Sigmoid colon (tissue), 7 donors: Measurements from ENCODE around the gene LIMK1. TPM values are rescaled to one million over a fixed set of nuclear protein-coding genes. Genes with fewer than 3 reads are reported as not detected.
"Not testable (repeated sequence)": the region's sequence is repeated elsewhere in the genome, so short reads cannot be mapped to it uniquely, and the experiment has no call there.

Experiments used
- DNase-seq: peaks from one replicate; pipeline ENCODE4 v3.0.0-alpha.2; 2019
- H3K27ac ChIP-seq, 4 donors: fragments of 200-600 bp; sonication (generic); one replicate each; pipeline ENCODE4 v1.5.1; 2016 to 2019; ENCODE audit warnings: mild to moderate bottlenecking in 1 of 4
- H3K27me3 ChIP-seq, 3 donors: fragments of 200-600 bp; sonication (generic); one replicate each; pipeline ENCODE4 v1.5.1; 2019; ENCODE audit warnings: mild to moderate bottlenecking in 1 of 3
- H3K36me3 ChIP-seq, 4 donors: fragments of 200-600 bp; sonication (generic); one replicate each; pipeline ENCODE4 v1.5.1; 2016 to 2019
- H3K4me1 ChIP-seq, 4 donors: fragments of 200-600 bp; sonication (generic); one replicate each; pipeline ENCODE4 v1.5.1; 2017 to 2019
- H3K4me3 ChIP-seq, 4 donors: fragments of 200-600 bp; sonication (generic); one replicate each; pipeline ENCODE4 v1.5.1; 2017 to 2019; ENCODE audit warnings: mild to moderate bottlenecking in 2 of 4, moderate library complexity in 1 of 4
- H3K9me3 ChIP-seq, 4 donors: fragments of 200-600 bp in 3 of 4; sonication (generic) in 3 of 4; one replicate each; pipeline versions ENCODE4 v1.5.1 to v1.6.1; 2013 to 2019
- EP300 ChIP-seq, 4 donors: sonication (generic); formaldehyde crosslinking; IDR thresholded peaks; one replicate each; pipeline ENCODE4 v1.6.1; 2017; ENCODE audit warnings: antibody characterized with exemption in 4 of 4
- POLR2A ChIP-seq, 2 donors: fragments of 450-650 bp; IDR thresholded peaks; one replicate each; pipeline ENCODE4 v1.6.1; 2016; ENCODE audit warnings: antibody characterized with exemption in 2 of 2, mild to moderate bottlenecking in 2 of 2, moderate library complexity in 2 of 2
- POLR2AphosphoS5 ChIP-seq, 4 donors: sonication (generic); formaldehyde crosslinking; IDR thresholded peaks; one replicate each; pipeline ENCODE4 v1.6.1; 2017; ENCODE audit warnings: antibody characterized with exemption in 4 of 4
- WGBS, 2 donors: extraction: QIAGEN DNeasy Blood & Tissue Kit; methylation state at CpG; one replicate each; pipeline ENCODE4 v1.1.7; 2013; 5-methylcytosine and 5-hydroxymethylcytosine counted together
- intact Hi-C: fragments of 100-400 bp; cut with DNase I; formaldehyde crosslinking; loops from one replicate; pipeline ENCODE4 v1.15.1; 2023
- polyA plus RNA-seq, 3 donors: library from polyadenylated mRNA; stranded (reverse); fragments of 200-250 nt; gene quantifications; one replicate each; pipeline ENCODE4 v1.2.3, GENCODE V29; 2013
- total RNA-seq, 4 donors: library from RNA; depleted of rRNA; stranded (reverse); fragments of >200 nt; gene quantifications; one replicate each; pipeline ENCODE4 v1.1.0, GENCODE V29; 2016
- TF ChIP-seq, protein P1 (sequence below), 4 experiments: fragments of 450-650 bp in 3 of 4; fragments of 200-600 bp in 1 of 4; IDR thresholded peaks; one replicate each; pipeline ENCODE4 v1.5.1; 2016 to 2019; ENCODE audit warnings: antibody characterized with exemption in 4 of 4, mild to moderate bottlenecking in 3 of 4, moderate library complexity in 2 of 4
- donor health status: healthy with polysubstance abuse.
- donor health status: Bipolar disorder and iron deficiency.
- donor health status: healthy.

LIMK1 gene
- total and polyA plus RNA-seq, 7 donors, result 4.6 to 16.3 (median 9.6) TPM

DNA sequence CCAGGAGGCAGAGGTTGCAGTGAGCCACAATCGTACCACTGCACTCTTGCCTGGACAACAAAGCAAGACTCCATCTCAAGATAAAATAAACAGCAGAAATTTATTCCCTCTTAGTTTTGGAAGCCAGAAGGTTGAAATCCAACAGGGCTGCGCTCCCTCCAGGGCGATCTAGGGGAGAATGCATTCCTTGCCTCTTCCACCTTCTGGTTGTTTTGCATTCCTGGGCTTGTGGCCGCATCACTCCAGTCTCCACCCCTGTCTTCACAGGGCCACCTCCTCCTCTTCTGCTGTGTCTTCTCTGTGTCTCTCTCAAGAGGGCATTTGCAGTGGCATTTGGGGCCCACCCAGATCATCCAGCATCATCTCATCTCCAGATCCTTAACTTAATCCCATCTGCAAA lies 36.2 kb downstream of the LIMK1 start:
- Histone ChIP-seq H3K4me1 (no peaks in the 10 kb centered on the region), H3K36me3 (peaks cover 0 to 36% (median 10%) of the 10 kb centered on the region in 4 donors), H3K4me3 (no peak overlapping the region), H3K9me3 (no peaks in the 10 kb centered on the region), H3K27ac (no peak overlapping the region), H3K27me3 (no peaks in the 10 kb centered on the region)
- no peak for DNase-seq
- intact Hi-C loops, result no loop called here
- TF ChIP-seq POLR2A (IDR thresholded peaks at IDR 0.05) (no peak), EP300 (IDR thresholded peaks at IDR 0.05) (no peak), POLR2AphosphoS5 (IDR thresholded peaks at IDR 0.05) (no peak)
- TF ChIP-seq, protein P1, sequence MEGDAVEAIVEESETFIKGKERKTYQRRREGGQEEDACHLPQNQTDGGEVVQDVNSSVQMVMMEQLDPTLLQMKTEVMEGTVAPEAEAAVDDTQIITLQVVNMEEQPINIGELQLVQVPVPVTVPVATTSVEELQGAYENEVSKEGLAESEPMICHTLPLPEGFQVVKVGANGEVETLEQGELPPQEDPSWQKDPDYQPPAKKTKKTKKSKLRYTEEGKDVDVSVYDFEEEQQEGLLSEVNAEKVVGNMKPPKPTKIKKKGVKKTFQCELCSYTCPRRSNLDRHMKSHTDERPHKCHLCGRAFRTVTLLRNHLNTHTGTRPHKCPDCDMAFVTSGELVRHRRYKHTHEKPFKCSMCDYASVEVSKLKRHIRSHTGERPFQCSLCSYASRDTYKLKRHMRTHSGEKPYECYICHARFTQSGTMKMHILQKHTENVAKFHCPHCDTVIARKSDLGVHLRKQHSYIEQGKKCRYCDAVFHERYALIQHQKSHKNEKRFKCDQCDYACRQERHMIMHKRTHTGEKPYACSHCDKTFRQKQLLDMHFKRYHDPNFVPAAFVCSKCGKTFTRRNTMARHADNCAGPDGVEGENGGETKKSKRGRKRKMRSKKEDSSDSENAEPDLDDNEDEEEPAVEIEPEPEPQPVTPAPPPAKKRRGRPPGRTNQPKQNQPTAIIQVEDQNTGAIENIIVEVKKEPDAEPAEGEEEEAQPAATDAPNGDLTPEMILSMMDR (IDR thresholded peaks at IDR 0.05), result no peak
- whole genome bisulfite sequencing, 2 donors, result 99% methylated on average over 4 of the region's 4 CpGs

DNA sequence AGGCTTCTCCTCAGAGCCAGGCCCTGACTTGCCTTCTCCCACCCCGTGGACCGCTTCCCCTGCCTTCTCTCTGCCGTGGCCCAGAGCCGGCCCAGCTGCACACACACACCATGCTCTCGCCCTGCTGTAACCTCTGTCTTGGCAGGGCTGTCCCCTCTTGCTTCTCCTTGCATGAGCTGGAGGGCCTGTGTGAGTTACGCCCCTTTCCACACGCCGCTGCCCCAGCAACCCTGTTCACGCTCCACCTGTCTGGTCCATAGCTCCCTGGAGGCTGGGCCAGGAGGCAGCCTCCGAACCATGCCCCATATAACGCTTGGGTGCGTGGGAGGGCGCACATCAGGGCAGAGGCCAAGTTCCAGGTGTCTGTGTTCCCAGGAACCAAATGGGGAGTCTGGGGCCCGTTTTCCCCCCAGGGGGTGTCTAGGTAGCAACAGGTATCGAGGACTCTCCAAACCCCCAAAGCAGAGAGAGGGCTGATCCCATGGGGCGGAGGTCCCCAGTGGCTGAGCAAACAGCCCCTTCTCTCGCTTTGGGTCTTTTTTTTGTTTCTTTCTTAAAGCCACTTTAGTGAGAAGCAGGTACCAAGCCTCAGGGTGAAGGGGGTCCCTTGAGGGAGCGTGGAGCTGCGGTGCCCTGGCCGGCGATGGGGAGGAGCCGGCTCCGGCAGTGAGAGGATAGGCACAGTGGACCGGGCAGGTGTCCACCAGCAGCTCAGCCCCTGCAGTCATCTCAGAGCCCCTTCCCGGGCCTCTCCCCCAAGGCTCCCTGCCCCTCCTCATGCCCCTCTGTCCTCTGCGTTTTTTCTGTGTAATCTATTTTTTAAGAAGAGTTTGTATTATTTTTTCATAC lies 38.0 kb downstream of the LIMK1 start:
- Histone ChIP-seq H3K27me3 (no peaks in the 10 kb centered on the region), H3K4me3 (no peak overlapping the region), H3K4me1 (no peaks in the 10 kb centered on the region), H3K36me3 (peaks cover 0 to 32% (median 10%) of the 10 kb centered on the region in 4 donors), H3K27ac (no peak overlapping the region), H3K9me3 (no peaks in the 10 kb centered on the region)
- TF ChIP-seq EP300 (IDR thresholded peaks at IDR 0.05), result no peak
- intact Hi-C loops, result no loop called here
- 80 to 94% methylated on average over 26 of the region's 26 CpGs for WGBS, 2 donors
- no peak for DNase-seq

DNA sequence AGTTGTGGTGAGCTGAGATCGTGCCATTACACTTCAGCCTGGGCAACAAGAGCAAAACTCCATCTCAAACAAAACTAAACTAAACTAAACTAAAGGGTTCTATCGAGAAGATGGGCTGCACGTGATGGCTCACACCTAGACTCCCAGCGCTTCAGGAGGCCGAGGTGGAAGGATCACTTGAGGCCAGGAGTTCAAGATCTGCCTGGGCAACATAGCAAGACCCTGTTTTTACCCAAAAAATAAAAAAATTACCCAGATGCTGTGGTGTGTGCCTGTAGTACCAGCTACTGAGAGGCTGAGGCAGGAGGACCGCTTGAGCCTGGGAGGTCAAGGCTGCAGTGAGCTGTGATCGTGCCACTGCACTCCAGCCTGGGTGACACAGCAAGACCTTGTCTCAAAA lies 40.3 kb downstream of the LIMK1 start:
- H3K27me3 ChIP-seq, H3K4me3 ChIP-seq, H3K4me1 ChIP-seq, H3K9me3 ChIP-seq, intact Hi-C loops, DNase-seq, H3K27ac ChIP-seq: not testable (repeated sequence)
- peaks cover 0 to 23% (median 8%) of the 10 kb centered on the region in 4 donors for H3K36me3 ChIP-seq
- 89 to 96% methylated on average over 7 of the region's 7 CpGs for WGBS, 2 donors

DNA sequence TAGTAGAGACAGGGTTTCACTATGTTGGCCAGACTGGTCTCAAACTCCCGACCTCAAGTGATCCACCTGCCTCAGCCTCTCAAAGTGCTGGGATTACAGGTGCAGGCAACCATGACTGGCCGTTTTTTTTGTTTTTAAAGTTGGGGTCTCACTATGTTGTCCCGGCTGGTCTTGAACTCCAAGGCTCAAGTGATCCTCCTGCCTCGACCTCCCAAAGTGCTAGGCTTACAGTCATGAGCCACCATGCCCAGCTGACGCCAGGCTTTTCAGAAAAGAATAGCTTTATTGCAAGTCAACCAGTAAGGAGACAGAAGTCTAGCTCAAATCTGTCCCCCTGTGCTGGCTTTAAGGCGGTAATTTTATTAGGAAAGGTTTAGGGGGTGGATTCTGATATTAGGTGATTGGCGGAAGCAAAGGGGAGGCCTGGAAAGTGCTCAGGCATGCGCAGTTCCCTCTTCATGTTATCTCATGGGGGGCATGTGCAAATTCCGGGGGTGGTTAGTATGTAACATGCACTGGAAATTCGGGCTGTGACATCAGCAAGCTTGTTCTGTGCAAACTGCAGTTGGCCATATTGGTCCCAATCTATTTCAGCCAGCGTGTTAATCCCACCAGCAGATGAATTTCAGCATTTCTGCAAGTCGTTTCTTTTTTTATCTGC lies 42.7 kb downstream of the LIMK1 start:
- 82 to 84% methylated on average over 12 of the region's 12 CpGs for WGBS, 2 donors
- no peaks in the 10 kb centered on the region for H3K4me1 ChIP-seq
- peaks cover 0 to 2% (median under 1%) of the 10 kb centered on the region in 4 donors for H3K36me3 ChIP-seq
- no peaks in the 10 kb centered on the region for H3K27me3 ChIP-seq
- TF ChIP-seq POLR2AphosphoS5 (IDR thresholded peaks at IDR 0.05) (no peak), EP300 (IDR thresholded peaks at IDR 0.05) (no peak), POLR2A (IDR thresholded peaks at IDR 0.05) (no peak)
- TF ChIP-seq, protein P1 (IDR thresholded peaks at IDR 0.05), result no peak
- no peak overlapping the region for H3K4me3 ChIP-seq
- no peak overlapping the region for H3K27ac ChIP-seq
- no peak for DNase-seq
- H3K9me3 ChIP-seq, result no peaks in the 10 kb centered on the region
- intact Hi-C loops, result no loop called here

DNA sequence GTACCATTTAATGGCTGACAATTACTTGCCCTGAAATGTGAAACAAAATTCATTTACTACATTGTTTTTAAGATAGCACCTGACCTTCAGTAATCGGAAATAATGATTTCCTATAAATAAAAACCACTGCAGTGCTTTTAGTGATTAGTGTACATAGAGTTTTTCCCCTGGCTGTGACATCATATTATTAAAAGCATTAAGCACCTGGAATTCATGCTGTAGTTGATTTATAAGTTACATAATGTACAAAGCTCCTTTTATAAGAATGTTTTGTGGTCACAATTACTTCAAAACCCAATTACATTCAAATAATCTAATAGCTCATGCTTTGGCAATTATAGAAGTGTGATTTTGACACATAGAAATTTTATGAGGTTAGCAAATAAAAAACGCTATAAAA lies 46.3 kb downstream of the LIMK1 start:
- TF ChIP-seq EP300 (IDR thresholded peaks at IDR 0.05) (no peak), POLR2AphosphoS5 (IDR thresholded peaks at IDR 0.05) (no peak), POLR2A (IDR thresholded peaks at IDR 0.05) (no peak)
- TF ChIP-seq, protein P1 (IDR thresholded peaks at IDR 0.05), result no peak
- H3K4me3 ChIP-seq, result no peak overlapping the region
- no peaks in the 10 kb centered on the region for H3K27me3 ChIP-seq
- H3K9me3 ChIP-seq, result no peaks in the 10 kb centered on the region
- no peak for DNase-seq
- H3K4me1 ChIP-seq, result no peaks in the 10 kb centered on the region
- no peaks in the 10 kb centered on the region for H3K36me3 ChIP-seq
- H3K27ac ChIP-seq, result no peak overlapping the region
- intact Hi-C loops, result no loop called here
- WGBS, 2 donors, result 13 to 60% methylated on average over 2 of the region's 2 CpGs
